ENCODE measurements around the gene PCSK7.
"Not testable (repeated sequence)": the region's sequence is repeated elsewhere in the genome, so short reads cannot be mapped to it uniquely, and the experiment has no call there.

PCSK7 gene

GRCh38 chr11:117212697-117213355, 19.0 kb downstream of the PCSK7 start:
- DNase-seq = no peak

DNA sequence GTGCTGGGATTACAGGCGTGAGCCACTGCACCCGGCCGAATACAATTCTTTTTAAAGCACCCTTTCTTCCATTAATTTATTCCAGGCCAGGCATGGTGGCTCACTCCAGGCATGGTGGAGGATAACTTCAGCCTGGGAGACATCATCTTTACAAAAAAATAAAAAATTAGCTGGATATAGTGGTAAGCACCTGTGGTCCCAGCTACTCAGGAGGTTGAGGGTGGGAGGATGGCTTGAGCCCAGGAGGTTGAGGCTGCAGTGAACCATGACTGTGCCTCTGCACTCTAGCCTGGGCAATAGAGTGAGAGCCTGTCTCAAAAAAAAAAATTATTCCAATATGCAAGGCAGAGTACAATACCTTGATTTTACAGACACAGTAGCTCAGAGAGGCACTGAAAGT, 21.3 kb downstream of the PCSK7 start:
- DNase-seq = no peak

- DNase-seq = not testable (repeated sequence)
Measured at GRCh38 chr11:117209351-117210125, 22.3 kb downstream of the PCSK7 start.

GRCh38 chr11:117208710-117209109, 23.2 kb downstream of the PCSK7 start:
- not testable (repeated sequence) for DNase-seq

GRCh38 chr11:117207481-117207880, 24.4 kb downstream of the PCSK7 start:
- not testable (repeated sequence) for DNase-seq

GRCh38 chr11:117206859-117207258, 25.0 kb downstream of the PCSK7 start:
- DNase-seq = not testable (repeated sequence)

- DNase-seq = not testable (repeated sequence)
Measured at GRCh38 chr11:117206111-117206510, 25.8 kb downstream of the PCSK7 start.

- no peak for DNase-seq
Measured at GRCh38 chr11:117205211-117205818, 26.6 kb downstream of the PCSK7 start.

GRCh38 chr11:117204283-117205080, 27.4 kb downstream of the PCSK7 start:
- no peak for DNase-seq

GRCh38 chr11:117203069-117203407, 28.8 kb downstream of the PCSK7 start:
- no peak for DNase-seq

DNA sequence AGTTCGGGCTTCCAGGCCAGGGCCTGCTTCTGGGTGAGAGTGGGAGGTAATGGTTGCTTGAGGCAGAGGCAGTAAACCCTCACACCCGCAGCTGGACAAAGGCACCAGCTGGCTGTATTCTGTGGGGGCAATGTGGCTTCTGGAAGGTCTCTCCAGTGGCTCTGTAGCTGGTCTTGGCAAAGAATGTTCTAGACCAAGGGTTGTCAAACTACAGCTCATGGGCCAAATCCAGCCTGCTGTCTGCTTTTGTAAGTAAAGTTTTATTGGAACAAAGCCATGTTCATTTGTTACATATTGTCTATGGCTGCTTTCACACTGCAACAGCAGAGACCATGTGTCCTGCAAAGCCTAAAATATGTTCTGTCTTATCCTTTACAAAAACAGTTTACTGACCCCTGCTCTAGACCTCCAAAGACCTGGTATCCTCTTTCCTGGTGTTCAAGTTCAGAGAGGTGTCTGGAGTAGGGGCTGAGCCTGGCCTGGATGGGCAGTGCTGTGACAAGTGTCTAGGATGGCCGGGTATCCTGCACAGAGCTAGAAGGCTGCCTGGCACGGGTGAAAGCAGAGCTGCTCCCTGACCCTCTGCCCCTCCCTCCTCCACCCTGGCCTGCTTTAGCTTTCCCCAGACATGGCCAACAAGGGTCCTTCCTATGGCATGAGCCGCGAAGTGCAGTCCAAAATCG, 29.3 kb downstream of the PCSK7 start:
- DNase-seq = no peak

- no peak for DNase-seq
Measured at GRCh38 chr11:117201658-117202305, 30.1 kb downstream of the PCSK7 start.

DNA sequence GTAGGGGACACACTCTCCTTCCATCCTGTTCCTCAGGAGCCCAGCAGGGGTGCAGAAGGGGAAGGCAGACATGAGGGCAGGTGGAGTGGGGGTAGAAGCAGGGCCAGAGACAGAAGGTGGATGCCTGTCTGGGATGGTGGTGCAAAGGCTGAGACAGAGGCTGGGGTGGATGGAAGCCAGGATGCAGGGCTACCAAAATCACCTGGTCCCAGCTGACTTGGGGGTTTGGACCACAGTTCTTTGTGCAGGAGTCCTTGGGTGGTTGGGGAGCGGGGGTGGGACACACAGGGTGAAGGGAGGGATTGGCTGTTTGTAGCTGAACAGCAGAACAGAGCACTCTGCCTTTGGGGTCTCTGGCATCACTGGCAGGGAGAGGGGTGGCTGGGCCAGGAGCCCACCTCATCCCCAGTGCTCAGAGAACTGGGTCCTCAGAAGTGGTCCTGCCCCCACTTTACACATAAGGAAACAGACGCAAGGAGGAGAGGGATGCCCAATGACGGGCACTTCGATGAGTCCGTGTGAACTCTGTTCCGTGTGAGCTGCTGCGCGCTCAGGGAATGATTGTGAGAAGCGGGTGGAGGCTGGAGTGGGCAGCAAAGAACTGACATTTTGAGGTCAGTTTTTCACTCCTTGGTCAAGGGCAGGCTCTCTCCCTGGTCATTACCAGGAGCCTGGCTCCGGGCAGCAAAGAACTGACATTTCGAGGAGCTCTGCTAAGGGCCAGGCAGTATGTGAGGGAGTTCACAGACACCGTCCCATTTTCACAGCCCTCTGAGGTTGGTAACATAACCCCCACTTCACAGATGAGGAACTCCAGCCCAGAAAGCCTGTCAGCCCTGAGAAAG, 30.8 kb downstream of the PCSK7 start:
- DNase-seq = no peak

DNA sequence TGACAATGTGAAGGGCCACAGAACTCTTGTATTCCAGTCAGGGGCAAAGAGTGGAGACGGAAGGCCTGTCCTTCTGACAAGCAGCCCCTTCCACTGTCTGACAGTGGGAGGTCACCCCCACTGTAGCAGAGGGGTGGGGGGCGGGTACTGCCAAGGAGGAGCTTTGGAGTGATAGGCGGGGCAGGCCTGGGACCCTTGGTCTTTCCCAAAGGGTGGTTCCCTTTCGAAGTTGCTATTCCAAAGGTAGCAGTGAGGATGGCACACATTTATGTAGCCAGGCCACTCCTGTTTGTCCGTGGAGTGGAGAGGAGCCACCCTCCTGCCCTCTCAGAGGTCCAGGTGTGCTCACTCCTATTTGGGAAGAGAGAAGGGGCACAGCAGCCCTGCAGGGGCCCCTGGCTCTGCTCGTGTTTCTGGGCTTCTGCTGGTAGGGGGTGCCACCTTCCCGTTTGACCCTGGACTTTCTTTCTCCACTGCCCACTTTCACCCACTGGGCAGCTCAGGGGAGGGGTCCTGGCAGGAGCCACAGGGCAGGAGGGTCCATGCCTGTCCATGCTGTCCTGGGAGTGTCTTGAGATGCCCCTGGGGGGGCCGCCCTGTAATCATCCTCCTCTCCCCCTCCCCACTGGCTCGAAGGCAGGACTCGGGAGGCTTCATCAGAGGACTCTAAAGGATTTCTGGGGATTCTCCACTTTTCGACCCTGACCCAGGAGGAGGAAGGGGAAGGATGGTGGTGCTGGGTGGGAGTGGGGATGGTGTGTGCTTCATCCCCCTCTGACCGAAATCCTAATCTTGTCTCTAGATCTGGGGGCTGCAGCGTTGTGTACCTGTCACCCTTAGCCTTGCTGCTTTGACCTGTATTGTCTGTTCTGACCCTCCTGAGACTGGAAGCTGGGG, 31.7 kb downstream of the PCSK7 start:
- DNase-seq = no peak

- no peak for DNase-seq
Measured at GRCh38 chr11:117199053-117199915, 32.6 kb downstream of the PCSK7 start, which contains the start of gene TAGLN. Gene TAGLN, plus strand, starts transcription at chr11:117199370. Its CDS starts 3,644 bp downstream, at chr11:117203014.

DNA sequence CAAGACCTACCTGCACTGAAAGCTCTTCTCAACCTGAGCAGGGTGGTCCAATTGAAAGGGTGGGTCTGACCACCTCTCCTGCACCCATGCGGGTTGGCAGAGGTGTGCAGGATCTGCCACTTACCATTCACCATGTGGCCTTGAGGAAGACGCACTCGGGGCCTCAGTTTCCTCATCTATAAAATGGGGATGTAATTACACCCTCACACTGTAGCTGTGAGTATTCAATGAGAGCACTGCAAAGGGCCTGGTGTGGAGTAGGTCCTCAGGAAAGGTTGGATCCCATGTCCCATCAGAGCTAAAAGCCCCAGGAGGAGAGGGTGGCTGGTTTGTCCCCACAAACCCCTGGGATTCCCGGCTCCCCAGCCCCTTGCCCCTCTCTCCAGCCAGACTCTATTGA, 33.3 kb downstream of the PCSK7 start:
- DNase-seq = no peak

- DNase-seq = no peak
Measured at GRCh38 chr11:117197516-117198456, 34.1 kb downstream of the PCSK7 start.

- no peak for DNase-seq
Measured at GRCh38 chr11:117197006-117197405, 34.9 kb downstream of the PCSK7 start.

Data from NCI-H1930 (cell line).